Measurements from ENCODE around the gene MYO1D. TPM values are rescaled to one million over a fixed set of nuclear protein-coding genes. Genes with fewer than 3 reads are reported as not detected.

The MYO1D gene
- total RNA-seq, 1 experiment from 2014 or later = 1.3 TPM

DNA sequence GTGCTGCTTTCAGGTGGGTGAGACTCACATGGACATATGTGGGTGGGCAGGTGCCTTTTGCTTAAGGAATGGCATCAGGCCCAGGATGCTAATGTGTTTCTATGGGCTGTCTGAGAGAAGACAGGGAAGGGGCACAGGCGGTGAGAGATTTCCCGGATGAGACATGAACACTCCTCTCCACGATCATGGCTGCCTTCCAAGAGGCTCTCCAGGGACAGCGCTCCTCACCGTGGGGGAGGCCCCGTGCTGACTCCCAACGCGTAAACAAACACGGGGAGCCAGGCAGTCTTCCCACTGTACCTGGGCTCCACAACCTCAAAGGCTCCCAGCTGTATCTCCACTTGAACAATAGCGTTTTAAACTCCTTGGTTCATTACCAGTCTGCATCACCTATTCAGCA lies 347.3 kb downstream of the MYO1D start:
- no peak for ATAC-seq
- intact Hi-C loops (cut with micrococcal nuclease; ENCODE audit: unreplicated experiment) (no loop called here), in situ Hi-C loops (cut with HindIII; ENCODE audit: low pct_unique_long_range_greater_than_20kb, low sequenced_read_pairs) (no loop called here)
- 0 out of 2 replicates have a peak, but pooled peaks cover 8% of the 10 kb centered on the region for H3K27me3 ChIP-seq (ENCODE audit: control insufficient read depth, insufficient read depth, low read length)
- no TSS peak for BruUV-seq (replicated peaks)
- ChIA-PET POLR2A (no interaction called here), CTCF (no interaction called here)
- H3K4me3 ChIP-seq (ENCODE audit: low read depth in 2 of 2, low read length in 2 of 2) = no peak overlapping the region
- no peaks in the 10 kb centered on the region for H3K4me1 ChIP-seq (ENCODE audit: control insufficient read depth, insufficient read depth, low read length)
- no peak overlapping the region for H3K27ac ChIP-seq (ENCODE audit: low read length)
- DNase-seq (ENCODE audit: low read depth, low spot score) = no peak
- TF ChIP-seq POLR2AphosphoS5 (IDR thresholded peaks at IDR 0.05; ENCODE audit: low read depth, low read length) = no peak
- no peak for TF ChIP-seq SIN3A (IDR thresholded peaks at IDR 0.05; ENCODE audit: borderline replicate concordance, insufficient read depth, low read depth, low read length)
- no peak for TF ChIP-seq TCF7L2 (IDR thresholded peaks at IDR 0.05; ENCODE audit: low read depth, low read length)
- no peak for TF ChIP-seq CTCF (IDR thresholded peaks at IDR 0.05)
- no peak for TF ChIP-seq REST (IDR thresholded peaks at IDR 0.05; ENCODE audit: insufficient read depth in 1 of 2, low read depth in 2 of 2, low read length in 1 of 2)
- no peaks in the 10 kb centered on the region for H3K36me3 ChIP-seq (ENCODE audit: control insufficient read depth, insufficient read depth, low read length)
- no peaks in the 10 kb centered on the region for H3K9me3 ChIP-seq (ENCODE audit: control insufficient read depth, insufficient read depth, low read depth, low read length)

- no peaks in the 10 kb centered on the region for H3K36me3 ChIP-seq (ENCODE audit: control insufficient read depth, insufficient read depth, low read length)
- intact Hi-C loops (cut with micrococcal nuclease; ENCODE audit: unreplicated experiment) = no loop called here
- no peaks in the 10 kb centered on the region for H3K9me3 ChIP-seq (ENCODE audit: control insufficient read depth, insufficient read depth, low read depth, low read length)
- in situ Hi-C loops (cut with HindIII; ENCODE audit: low pct_unique_long_range_greater_than_20kb, low sequenced_read_pairs) = no loop called here
- DNase-seq (ENCODE audit: low read depth, low spot score) (no peak), ATAC-seq (no peak)
- no peak overlapping the region for H3K4me3 ChIP-seq (ENCODE audit: low read depth in 2 of 2, low read length in 2 of 2)
- ChIA-PET POLR2A (no interaction called here), CTCF (no interaction called here)
- BruUV-seq (replicated peaks) = no TSS peak
- TF ChIP-seq REST (IDR thresholded peaks at IDR 0.05; ENCODE audit: insufficient read depth in 1 of 2, low read depth in 2 of 2, low read length in 1 of 2) (no peak), POLR2AphosphoS5 (IDR thresholded peaks at IDR 0.05; ENCODE audit: low read depth, low read length) (no peak), CTCF (IDR thresholded peaks at IDR 0.05) (no peak), SIN3A (IDR thresholded peaks at IDR 0.05; ENCODE audit: borderline replicate concordance, insufficient read depth, low read depth, low read length) (no peak), TCF7L2 (IDR thresholded peaks at IDR 0.05; ENCODE audit: low read depth, low read length) (no peak)
- no peaks in the 10 kb centered on the region for H3K4me1 ChIP-seq (ENCODE audit: control insufficient read depth, insufficient read depth, low read length)
- H3K27ac ChIP-seq (ENCODE audit: low read length) = no peak overlapping the region
- 0 out of 2 replicates have a peak, but pooled peaks cover 8% of the 10 kb centered on the region for H3K27me3 ChIP-seq (ENCODE audit: control insufficient read depth, insufficient read depth, low read length)
Observed at GRCh38 chr17:32528825-32529224, 348.1 kb downstream of the MYO1D start.

Measured in Panc1 (cell line).